Astrocyte (in vitro differentiated cells and primary cell): ENCODE measurements around the gene IFNGR2.

ENCODE experiments used
- EZH2 ChIP-seq: IDR thresholded peaks from 2 replicates; pipeline ENCODE4 v1.6.1; 2012; ENCODE audit warnings: mild to moderate bottlenecking, low read length, inconsistent platforms; ENCODE audit not compliant: insufficient read depth
- TF ChIP-seq, protein P1 (sequence below): IDR thresholded peaks from 2 replicates; pipeline ENCODE4 v1.5.1; 2011; ENCODE audit warnings: low read depth, mild to moderate bottlenecking, inconsistent platforms, low read length, moderate library complexity; ENCODE audit not compliant: insufficient read depth

DNA sequence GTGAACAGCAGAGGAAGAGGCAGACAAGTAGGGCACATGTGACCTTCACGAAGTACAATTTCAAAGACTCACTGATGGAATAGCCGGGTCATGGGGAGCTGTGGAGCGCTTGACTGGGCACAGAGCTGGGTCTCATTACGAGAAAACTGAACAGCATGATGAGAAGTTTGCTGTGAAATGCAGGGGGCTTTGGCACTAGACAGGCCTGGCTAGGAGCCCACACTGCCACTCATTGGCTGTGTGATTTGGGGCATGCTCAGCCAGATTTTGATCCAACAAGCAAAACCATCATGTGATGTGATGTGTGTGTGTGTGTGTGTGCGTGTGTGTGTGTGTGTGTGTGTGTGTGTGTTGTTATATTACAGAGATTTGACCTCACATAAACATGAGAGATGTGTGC lies 4.9 kb upstream of the IFNGR2 start:
- TF ChIP-seq, protein P1, sequence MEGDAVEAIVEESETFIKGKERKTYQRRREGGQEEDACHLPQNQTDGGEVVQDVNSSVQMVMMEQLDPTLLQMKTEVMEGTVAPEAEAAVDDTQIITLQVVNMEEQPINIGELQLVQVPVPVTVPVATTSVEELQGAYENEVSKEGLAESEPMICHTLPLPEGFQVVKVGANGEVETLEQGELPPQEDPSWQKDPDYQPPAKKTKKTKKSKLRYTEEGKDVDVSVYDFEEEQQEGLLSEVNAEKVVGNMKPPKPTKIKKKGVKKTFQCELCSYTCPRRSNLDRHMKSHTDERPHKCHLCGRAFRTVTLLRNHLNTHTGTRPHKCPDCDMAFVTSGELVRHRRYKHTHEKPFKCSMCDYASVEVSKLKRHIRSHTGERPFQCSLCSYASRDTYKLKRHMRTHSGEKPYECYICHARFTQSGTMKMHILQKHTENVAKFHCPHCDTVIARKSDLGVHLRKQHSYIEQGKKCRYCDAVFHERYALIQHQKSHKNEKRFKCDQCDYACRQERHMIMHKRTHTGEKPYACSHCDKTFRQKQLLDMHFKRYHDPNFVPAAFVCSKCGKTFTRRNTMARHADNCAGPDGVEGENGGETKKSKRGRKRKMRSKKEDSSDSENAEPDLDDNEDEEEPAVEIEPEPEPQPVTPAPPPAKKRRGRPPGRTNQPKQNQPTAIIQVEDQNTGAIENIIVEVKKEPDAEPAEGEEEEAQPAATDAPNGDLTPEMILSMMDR, result no peak
- no peak for TF ChIP-seq EZH2
